HG03175 (cell line): Measurements from ENCODE around the gene PDLIM5.
A peak's percentile ranks its signal among the peaks of the same experiment; 100 is the strongest.
"Not testable (repeated sequence)": the region's sequence is repeated elsewhere in the genome, so short reads cannot be mapped to it uniquely, and the experiment has no call there.

Source experiments
- ATAC-seq: cut with Tn5 transposase; IDR thresholded peaks from one replicate; pipeline ENCODE4 v1.9.1; 2021; ENCODE audit warnings: mild to moderate bottlenecking, moderate library complexity; ENCODE audit not compliant: unreplicated experiment

The PDLIM5 gene

DNA sequence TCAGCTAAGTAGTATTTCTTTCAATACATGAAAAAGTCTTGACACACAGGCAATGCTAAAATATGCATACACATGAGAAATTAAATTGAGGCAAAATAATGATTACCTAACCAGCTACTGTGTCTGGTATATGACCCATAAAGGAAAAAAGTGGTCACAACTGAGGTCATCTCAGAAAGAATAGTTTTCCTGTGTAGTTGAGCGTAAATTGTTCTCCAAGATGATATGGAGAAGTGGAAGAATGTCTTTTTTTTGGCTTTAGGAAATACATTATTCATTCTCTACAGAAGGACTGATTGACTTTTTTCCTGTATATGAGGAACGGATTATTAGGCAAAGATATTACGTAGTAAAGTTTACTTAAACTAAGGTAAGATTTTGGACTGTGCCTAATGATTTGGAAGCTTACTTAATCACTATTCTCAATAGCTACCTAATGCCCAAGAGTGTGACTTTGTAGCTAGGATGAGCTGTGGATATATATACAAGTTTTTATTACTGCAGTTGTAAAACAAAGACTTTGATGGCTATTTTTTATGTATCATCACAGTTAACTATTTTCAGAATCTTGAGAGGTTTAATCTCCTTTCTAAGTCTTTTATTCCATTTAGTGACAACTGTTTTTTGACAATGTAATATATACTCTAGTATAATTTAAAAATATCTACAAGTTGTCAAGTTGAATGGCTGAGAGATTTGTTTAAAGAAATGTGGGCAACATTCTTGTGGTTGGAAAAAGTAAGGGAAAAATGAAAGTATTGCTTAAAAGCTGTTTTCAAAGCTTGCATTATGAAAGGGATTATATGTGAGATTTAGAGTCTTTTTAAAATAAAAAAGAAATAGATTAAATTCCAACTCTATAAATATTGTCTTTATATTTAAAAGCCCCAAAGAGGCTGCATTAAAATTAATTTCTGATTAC lies 100.2 kb downstream of the PDLIM5 start:
- no peak for ATAC-seq

DNA sequence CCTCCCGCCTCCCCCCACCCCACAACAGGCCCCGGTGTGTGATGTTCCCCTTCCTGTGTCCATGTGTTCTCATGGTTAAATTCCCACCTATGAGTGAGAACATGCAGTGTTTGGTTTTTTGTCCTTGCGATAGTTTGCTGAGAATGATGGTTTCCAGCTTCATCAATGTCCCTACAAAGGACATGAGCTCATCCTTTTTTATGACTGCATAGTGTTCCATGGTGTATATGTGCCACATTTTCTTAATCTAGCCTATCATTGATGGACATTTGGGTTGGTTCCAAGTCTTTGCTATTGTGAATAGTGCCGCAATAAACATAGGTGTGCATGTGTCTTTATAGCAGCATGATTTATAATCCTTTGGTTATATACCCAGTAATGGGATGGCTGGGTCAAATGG lies 104.3 kb downstream of the PDLIM5 start:
- not testable (repeated sequence) for ATAC-seq

- not testable (repeated sequence) for ATAC-seq
Measured at GRCh38 chr4:94557632-94558031, 105.9 kb downstream of the PDLIM5 start.

DNA sequence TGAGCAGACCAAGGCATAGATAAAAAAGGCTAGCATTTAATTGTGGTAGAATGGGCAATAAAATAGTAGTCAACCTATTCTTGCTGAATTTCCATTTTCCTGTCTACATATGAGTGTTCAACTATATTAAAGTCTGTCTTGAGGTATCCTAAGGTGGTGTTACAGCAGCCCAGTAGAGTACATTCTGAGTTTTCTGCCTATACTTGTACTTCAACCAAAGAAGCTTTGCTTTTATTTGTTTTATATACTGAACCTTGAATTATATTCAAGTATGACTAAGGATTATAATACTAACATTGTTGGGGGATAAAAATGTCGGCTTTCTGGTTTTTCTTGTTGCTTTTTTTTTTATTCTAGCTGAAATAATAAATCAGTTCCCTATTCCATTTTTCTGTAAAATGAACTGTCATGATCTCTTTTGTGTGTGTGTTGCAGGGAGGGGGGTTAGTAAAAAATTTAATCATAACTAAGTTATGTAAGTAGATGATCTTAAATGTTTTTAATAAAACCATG lies 106.7 kb downstream of the PDLIM5 start:
- no peak for ATAC-seq

DNA sequence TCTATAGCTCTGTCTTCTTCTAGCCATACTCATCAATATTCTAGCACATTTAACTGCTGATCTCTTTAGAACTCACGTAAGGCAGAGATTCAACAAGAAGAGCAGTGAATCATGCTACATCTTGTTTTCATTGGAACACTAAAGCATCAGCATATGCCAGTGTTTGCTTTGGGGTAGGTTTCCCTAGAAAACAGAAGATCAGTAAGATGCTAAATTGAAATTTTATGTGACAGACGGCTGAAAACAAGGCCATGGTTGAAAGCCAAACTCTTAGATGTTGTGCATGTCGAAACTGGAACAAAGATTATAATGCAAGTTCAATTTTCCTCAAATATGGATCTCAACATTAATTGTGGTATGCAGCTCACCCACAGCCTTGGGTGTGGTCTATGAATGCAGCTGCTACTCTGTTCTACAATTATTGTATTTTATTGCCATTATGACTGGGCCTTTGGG lies 107.6 kb downstream of the PDLIM5 start:
- ATAC-seq: no peak

DNA sequence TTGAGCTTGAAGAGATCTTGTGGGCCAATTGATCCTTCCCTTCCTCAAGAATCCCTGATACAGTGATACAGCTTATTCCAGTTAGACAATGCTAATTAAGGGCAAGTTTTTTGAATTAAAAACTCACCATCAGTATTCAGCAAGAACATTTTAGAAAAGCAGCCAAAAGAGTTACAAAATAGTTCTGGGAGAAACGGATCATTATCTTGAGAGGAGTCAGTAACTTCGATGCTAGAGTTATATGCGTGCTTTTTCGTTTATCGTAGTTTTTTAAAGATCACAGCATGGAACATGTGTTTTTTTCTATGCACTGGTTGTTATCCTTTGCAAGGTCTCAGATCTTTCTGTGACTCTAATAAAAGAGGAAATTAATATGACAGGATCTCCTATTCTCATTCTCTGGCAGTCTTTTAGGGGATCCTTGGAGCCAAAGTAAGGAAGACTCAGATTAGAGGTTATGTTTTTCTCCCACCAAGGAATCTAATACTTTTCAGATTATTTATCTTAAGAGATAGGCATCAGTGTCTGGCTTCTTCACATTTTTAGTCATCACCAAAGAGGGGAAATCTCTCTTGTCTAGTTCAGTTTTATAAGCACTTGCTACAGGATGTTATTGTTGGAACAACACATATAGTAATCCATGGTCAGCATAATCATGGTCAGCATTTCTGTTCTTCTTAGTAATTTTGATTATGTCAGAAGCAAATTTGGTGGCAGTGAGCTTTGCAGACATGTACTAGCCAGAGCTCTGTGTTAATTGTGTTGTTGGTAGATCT lies 109.7 kb downstream of the PDLIM5 start:
- no peak for ATAC-seq

DNA sequence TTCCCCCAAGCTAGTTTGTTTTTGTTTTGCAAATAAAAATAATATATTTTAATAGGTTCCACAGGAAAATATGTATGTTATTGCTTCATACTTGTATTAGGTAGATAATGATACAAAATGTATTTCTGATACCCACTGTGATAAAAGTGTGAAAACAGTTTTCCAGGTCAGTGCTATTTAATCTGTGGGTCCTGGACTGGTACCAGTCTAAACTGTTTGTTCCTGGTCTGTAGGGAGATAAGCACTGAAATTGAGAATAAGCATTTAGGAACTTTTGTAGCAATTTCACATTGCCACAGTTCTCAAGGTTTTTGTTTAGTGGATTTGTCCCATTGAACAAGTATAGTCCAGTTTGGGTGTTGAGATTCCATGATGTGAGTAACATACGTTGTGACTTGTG lies 110.5 kb downstream of the PDLIM5 start:
- no peak for ATAC-seq

GRCh38 chr4:94564252-94564651 lies 112.5 kb downstream of the PDLIM5 start:
- ATAC-seq: no peak

GRCh38 chr4:94566420-94566819 lies 114.7 kb downstream of the PDLIM5 start:
- ATAC-seq: no peak

GRCh38 chr4:94567811-94568210 lies 116.1 kb downstream of the PDLIM5 start:
- ATAC-seq: peak; percentile 82

GRCh38 chr4:94570558-94570957 lies 118.8 kb downstream of the PDLIM5 start:
- no peak for ATAC-seq

DNA sequence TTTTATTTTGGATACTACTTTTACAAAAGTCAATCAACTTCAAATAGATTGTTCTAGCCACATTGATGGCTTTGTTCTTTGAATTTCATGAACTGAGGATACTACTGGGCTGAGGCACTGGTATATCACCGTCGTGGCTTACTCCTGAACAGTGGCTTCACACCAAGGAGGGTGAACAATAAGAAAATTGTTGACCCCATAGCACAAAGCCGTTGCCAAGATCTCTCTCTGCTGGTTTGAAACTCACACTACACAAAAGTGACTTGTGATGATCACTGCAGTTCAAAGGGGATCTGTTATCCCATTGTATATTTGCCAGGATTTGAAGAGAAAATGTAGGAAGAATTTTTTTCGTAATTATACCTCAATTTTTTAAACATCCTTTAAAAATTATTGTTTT lies 119.6 kb downstream of the PDLIM5 start:
- ATAC-seq: no peak

GRCh38 chr4:94571715-94572114 lies 120.0 kb downstream of the PDLIM5 start:
- no peak for ATAC-seq

DNA sequence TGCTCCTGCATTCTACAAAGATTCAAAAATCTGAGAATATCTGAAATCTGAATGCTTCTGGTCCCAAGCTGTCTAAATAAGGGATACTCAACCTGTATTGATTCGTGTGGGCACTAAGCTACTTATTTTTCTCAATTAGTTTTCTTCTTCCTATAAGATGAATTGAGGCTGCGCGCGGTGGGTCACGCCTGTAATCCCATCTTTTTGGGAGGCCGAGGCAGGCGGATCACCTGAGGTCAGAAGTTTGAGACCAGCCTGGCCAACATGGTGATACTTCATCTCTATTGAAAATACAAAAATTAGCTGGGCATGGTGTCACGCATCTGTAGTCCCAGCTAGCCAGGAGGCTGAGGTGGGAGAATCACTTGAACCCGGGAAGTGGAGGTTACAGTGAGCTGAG lies 122.3 kb downstream of the PDLIM5 start:
- ATAC-seq: no peak

GRCh38 chr4:94574616-94575015 lies 122.9 kb downstream of the PDLIM5 start:
- ATAC-seq: no peak

DNA sequence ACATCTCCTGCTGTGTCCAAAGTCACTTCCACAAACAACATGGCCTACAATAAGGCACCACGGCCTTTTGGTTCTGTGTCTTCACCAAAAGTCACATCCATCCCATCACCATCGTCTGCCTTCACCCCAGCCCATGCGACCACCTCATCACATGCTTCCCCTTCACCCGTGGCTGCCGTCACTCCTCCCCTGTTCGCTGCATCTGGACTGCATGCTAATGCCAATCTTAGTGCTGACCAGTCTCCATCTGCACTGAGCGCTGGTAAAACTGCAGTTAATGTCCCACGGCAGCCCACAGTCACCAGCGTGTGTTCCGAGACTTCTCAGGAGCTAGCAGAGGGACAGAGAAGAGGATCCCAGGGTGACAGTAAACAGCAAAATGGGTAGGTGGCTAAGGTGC lies 123.9 kb downstream of the PDLIM5 start:
- ATAC-seq: no peak

- ATAC-seq: no peak
Measured at GRCh38 chr4:94576210-94576609, 124.5 kb downstream of the PDLIM5 start.

DNA sequence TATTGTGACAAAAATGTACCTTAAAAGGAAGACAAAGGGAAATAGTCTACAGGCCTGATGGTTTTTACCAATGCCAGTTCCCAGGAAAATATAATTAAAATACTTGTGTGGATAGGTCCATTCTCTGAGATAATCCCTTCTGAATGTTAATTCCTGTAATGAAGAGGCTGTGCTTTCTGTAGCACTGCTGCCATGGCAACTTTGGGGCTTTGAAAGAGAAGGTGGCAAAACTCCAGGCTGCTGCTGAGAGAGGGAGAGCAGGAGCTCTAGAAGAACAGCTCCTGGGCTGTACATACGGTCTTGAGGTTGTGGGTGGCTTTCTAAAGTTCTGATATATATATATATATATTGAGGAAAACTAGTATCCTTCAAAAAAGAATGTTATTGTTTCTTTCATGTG lies 125.4 kb downstream of the PDLIM5 start:
- ATAC-seq: no peak

- no peak for ATAC-seq
Measured at GRCh38 chr4:94578195-94578594, 126.5 kb downstream of the PDLIM5 start.

DNA sequence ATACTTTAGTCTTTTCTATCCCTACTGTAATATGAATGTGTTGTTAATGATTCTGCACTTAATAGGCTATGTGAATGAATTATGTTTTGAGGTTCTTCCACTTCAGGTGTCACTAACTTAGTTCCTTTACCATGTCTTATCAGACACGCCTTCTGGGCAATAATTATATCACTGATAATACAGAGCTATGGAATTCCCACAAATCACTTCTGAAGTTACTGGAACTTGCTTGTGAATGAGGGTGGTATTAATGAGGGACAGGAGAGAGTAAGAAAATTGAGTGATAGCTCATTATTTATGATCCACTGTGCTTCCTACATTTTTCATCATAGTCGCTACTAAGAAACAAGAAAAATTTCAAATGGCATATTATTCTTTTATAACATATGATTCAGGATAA lies 130.0 kb downstream of the PDLIM5 start:
- no peak for ATAC-seq

DNA sequence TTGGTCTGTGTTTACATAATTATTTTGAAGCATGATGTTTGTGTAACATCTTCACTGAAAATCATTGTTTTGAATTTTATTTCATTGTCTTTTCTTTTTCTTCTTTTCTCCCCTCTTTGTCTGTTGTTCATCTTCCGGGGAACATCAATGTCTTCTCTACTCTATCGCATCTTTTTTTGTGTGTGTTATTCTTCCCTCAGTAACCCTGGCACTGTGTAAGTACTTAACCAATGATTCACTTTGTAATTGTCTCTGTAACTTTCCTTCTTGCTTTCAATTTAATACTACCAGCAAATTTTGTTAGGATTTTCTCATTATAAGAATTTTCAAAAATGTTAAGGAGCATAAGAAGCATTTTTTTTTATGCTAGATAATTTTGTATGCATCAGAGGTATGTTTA lies 130.8 kb downstream of the PDLIM5 start:
- ATAC-seq: no peak
